ENCODE data around the gene LCN6. TPM values are rescaled to one million over a fixed set of nuclear protein-coding genes. Genes with fewer than 3 reads are reported as not detected.

LCN6 gene
- polyA plus RNA-seq, 4 donors, result 1.4 to 21.5 (median 2.2) TPM; not detected in 1

DNA sequence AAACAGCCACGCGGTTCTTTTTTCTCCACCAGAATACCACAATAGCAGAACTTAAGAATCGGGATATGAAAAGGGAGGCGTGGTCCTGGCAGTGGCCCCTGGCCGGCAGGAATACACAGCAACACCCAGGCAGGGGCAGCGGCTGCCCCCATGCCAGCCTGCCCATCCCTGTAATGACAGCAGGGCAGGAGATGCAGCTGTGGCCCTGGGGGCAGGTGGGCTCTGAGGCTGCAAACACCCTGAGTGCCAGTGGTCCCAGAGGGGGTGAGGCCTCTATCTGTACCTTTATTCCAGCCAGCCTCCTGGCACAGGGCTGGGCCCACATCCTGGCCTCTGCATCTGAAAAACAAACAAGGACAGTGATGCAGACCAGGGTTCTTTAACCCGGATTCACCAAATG, 23.6 kb downstream of the LCN6 start:
- Histone ChIP-seq H3K4me3 (ENCODE audit: low read depth in 1 of 3, low read length in 3 of 3) (no peak overlapping the region), H3K36me3 (ENCODE audit: control insufficient read depth in 3 of 3, insufficient read depth in 2 of 3, low read depth in 1 of 3, low read length in 3 of 3) (peaks cover 10 to 73% (median 20%) of the 10 kb centered on the region in 3 donors), H3K27me3 (ENCODE audit: control insufficient read depth in 3 of 3, insufficient read depth in 3 of 3, low read length in 3 of 3) (no peaks in the 10 kb centered on the region), H3K9me3 (ENCODE audit: control insufficient read depth in 2 of 2, insufficient read depth in 1 of 2, low read depth in 1 of 2, low read length in 1 of 2) (no peaks in the 10 kb centered on the region), H3K4me1 (ENCODE audit: control insufficient read depth in 3 of 3, insufficient read depth in 2 of 3, low read depth in 1 of 3, low read length in 2 of 3) (peaks cover 0 to 60% (median 3%) of the 10 kb centered on the region in 3 donors), H3K27ac (ENCODE audit: low read depth in 1 of 3, low read length in 2 of 3) (no peak overlapping the region)
- no peak for DNase-seq
- WGBS, 3 donors, result 81 to 86% (median 85%) methylated on average over 7 of the region's 7 CpGs
- FAIRE-seq, result no peak

DNA sequence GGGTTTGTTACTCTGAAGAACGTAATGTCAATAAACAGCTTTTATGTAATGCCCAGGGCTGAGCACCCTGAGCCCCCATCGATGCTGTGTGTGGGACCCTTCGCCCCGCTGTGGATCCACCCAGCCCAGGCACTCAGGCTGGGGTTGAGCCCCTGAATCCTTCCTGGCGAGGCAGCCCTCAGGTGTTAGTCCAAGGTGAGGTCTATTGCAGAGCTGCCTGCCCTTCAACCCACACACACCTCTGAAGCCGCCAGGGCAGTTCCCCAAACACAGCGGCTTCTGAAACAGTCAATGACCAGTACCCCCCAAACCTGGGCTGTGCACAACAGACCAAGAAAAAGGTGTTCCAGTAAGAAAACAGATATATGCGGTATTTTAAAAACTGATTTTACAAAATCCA, 24.3 kb downstream of the LCN6 start:
- H3K27ac ChIP-seq (ENCODE audit: low read depth in 1 of 3, low read length in 2 of 3), result no peak overlapping the region
- FAIRE-seq (no peak), DNase-seq (no peak)
- no peaks in the 10 kb centered on the region for H3K9me3 ChIP-seq (ENCODE audit: control insufficient read depth in 2 of 2, insufficient read depth in 1 of 2, low read depth in 1 of 2, low read length in 1 of 2)
- H3K27me3 ChIP-seq (ENCODE audit: control insufficient read depth in 3 of 3, insufficient read depth in 3 of 3, low read length in 3 of 3), result no peaks in the 10 kb centered on the region
- H3K36me3 ChIP-seq (ENCODE audit: control insufficient read depth in 3 of 3, insufficient read depth in 2 of 3, low read depth in 1 of 3, low read length in 3 of 3), result peaks cover 10 to 72% (median 20%) of the 10 kb centered on the region in 3 donors
- H3K4me1 ChIP-seq (ENCODE audit: control insufficient read depth in 3 of 3, insufficient read depth in 2 of 3, low read depth in 1 of 3, low read length in 2 of 3), result peaks cover 0 to 60% (median 3%) of the 10 kb centered on the region in 3 donors
- no peak overlapping the region for H3K4me3 ChIP-seq (ENCODE audit: low read depth in 1 of 3, low read length in 3 of 3)
- WGBS, 3 donors, result 92 to 94% (median 94%) methylated on average over 8 of the region's 8 CpGs

DNA sequence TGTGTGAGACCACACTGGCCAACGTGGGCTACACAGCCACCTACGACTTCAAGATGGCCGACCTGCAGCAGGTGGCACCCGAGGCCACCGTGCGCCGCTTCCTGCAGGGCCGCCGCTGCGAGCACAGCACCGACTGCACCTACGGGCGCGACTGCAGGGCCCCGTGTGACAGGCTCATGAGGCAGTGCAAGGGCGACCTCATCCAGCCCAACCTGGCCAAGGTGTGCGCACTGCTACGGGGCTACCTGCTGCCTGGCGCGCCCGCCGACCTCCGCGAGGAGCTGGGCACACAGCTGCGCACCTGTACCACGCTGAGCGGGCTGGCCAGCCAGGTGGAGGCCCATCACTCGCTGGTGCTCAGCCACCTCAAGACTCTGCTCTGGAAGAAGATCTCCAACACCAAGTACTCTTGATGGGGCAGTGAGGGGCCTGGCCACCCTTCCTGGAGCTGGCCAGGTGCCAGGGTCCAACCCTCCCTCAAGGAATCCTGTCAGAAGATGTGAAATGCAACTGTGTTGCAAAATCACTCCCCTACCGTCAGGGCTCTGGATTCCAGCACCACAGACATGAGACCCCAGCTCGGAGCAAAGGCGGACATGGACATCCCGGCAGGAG, 24.9 kb downstream of the LCN6 start:
- Histone ChIP-seq H3K9me3 (ENCODE audit: control insufficient read depth in 2 of 2, insufficient read depth in 1 of 2, low read depth in 1 of 2, low read length in 1 of 2) (no peaks in the 10 kb centered on the region), H3K27me3 (ENCODE audit: control insufficient read depth in 3 of 3, insufficient read depth in 3 of 3, low read length in 3 of 3) (no peaks in the 10 kb centered on the region), H3K4me1 (ENCODE audit: control insufficient read depth in 3 of 3, insufficient read depth in 2 of 3, low read depth in 1 of 3, low read length in 2 of 3) (peaks cover 0 to 57% (median 3%) of the 10 kb centered on the region in 3 donors), H3K36me3 (ENCODE audit: control insufficient read depth in 3 of 3, insufficient read depth in 2 of 3, low read depth in 1 of 3, low read length in 3 of 3) (peaks cover 10 to 71% (median 20%) of the 10 kb centered on the region in 3 donors), H3K4me3 (ENCODE audit: low read depth in 1 of 3, low read length in 3 of 3) (no peak overlapping the region), H3K27ac (ENCODE audit: low read depth in 1 of 3, low read length in 2 of 3) (no peak overlapping the region)
- no peak for DNase-seq
- 86 to 90% (median 89%) methylated on average over 22 to 32 of the region's 32 CpGs for WGBS, 3 donors
- FAIRE-seq, result no peak

DNA sequence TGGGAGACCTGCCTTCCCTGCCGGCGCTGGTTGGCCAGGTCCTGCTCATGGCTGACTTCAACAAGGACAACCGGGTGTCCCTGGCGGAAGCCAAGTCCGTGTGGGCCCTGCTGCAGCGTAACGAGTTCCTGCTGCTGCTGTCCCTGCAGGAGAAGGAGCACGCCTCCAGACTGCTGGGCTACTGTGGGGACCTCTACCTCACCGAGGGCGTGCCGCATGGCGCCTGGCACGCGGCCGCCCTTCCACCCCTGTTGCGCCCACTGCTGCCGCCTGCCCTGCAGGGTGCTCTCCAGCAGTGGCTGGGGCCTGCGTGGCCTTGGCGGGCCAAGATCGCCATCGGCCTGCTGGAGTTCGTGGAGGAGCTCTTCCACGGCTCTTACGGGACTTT, 25.4 kb downstream of the LCN6 start:
- Histone ChIP-seq H3K36me3 (ENCODE audit: control insufficient read depth in 3 of 3, insufficient read depth in 2 of 3, low read depth in 1 of 3, low read length in 3 of 3) (peaks cover 10 to 71% (median 20%) of the 10 kb centered on the region in 3 donors), H3K9me3 (ENCODE audit: control insufficient read depth in 2 of 2, insufficient read depth in 1 of 2, low read depth in 1 of 2, low read length in 1 of 2) (no peaks in the 10 kb centered on the region)
- no peak for DNase-seq

DNA sequence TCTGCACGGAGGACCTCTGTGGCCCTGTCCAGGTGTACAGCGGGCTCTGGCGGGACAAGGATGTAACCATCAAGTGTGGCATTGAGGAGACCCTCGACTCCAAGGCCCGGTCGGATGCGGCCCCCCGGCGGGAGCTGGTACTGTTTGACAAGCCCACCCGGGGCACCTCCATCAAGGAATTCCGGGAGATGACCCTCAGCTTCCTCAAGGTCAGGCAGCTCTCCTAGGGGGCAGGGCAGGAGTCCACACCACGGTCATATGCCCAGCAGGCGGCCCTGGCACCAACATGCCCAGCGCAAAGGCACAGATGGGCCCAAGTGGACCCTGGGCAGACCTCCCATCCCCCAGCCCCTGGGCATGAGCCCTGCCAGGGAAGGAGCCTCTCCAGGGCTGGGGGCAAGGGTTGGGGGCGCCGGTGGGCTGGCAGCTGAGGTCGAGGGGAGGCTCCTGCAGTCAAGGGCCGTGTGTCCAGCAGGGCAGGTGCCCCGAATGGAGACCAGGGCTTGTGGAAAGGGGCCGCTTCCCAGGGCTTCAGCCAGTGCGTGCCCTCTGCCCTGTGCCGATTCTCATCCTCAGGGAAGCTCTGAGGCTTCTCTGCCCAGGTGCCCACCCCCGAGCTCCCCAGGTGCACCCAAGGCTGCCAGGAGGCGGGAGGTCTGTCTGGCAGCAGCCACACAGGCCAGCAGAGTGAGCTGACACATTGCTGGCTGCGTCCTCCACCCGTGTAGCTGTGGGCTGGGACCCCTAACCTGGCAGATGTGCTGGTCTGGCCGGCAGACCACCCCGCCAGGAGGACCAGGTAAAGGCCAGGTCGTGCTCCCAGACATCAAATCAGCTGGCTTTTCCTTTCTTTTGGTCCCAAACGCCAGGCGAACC, 26.0 kb downstream of the LCN6 start:
- Histone ChIP-seq H3K4me1 (ENCODE audit: control insufficient read depth in 3 of 3, insufficient read depth in 2 of 3, low read depth in 1 of 3, low read length in 2 of 3) (peaks cover 0 to 57% (median 3%) of the 10 kb centered on the region in 3 donors), H3K4me3 (ENCODE audit: low read depth in 1 of 3, low read length in 3 of 3) (no peak overlapping the region), H3K36me3 (ENCODE audit: control insufficient read depth in 3 of 3, insufficient read depth in 2 of 3, low read depth in 1 of 3, low read length in 3 of 3) (peaks cover 10 to 71% (median 20%) of the 10 kb centered on the region in 3 donors), H3K27me3 (ENCODE audit: control insufficient read depth in 3 of 3, insufficient read depth in 3 of 3, low read length in 3 of 3) (no peaks in the 10 kb centered on the region), H3K27ac (ENCODE audit: low read depth in 1 of 3, low read length in 2 of 3) (no peak overlapping the region), H3K9me3 (ENCODE audit: control insufficient read depth in 2 of 2, insufficient read depth in 1 of 2, low read depth in 1 of 2, low read length in 1 of 2) (no peaks in the 10 kb centered on the region)
- FAIRE-seq, result no peak
- DNase-seq, result no peak
- 77 to 80% (median 77%) methylated on average over 28 to 31 of the region's 31 CpGs for WGBS, 3 donors

More for the DNA sequence above, 25.4 kb downstream of the LCN6 start:
- FAIRE-seq, result no peak
- Histone ChIP-seq H3K27ac (ENCODE audit: low read depth in 1 of 3, low read length in 2 of 3) (no peak overlapping the region), H3K4me3 (ENCODE audit: low read depth in 1 of 3, low read length in 3 of 3) (no peak overlapping the region), H3K4me1 (ENCODE audit: control insufficient read depth in 3 of 3, insufficient read depth in 2 of 3, low read depth in 1 of 3, low read length in 2 of 3) (peaks cover 0 to 57% (median 3%) of the 10 kb centered on the region in 3 donors), H3K27me3 (ENCODE audit: control insufficient read depth in 3 of 3, insufficient read depth in 3 of 3, low read length in 3 of 3) (no peaks in the 10 kb centered on the region)
- 82 to 88% (median 84%) methylated on average over 24 of the region's 24 CpGs for WGBS, 3 donors

DNA sequence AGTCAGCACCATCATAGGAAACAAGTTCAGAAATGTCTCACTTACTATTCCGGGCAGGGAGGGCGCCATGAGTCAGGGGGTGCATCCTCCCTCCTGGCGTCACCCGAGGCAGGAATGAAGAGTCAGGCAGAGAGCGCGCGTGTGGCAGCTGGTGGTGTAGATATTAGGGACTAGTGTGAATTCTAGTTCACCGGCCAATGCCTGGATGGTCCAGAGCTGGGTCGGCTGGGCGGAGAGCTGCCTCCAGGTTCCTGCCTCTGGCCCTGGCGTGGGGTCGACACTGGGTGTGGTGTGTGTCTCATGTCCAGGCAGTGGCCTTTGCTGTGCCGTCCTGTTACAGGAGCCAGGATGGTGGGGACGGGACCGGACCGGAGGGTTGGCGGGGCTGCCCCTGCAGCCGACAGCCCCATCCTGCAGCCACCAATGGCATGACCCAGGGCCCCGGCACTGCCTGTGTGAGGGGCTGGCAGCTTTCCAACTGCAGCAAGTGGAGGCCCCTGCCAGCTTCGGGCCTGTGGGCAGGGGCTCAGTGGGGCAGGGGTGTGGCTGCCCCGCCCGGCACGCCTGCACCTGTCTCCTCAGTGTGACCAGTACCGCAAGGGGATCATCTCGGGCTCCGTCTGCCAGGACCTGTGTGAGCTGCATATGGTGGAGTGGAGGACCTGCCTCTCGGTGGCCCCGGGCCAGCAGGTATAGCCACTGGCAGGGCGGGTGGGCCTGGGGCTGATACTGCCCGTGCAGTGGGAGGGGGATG, 26.8 kb downstream of the LCN6 start:
- Histone ChIP-seq H3K4me3 (ENCODE audit: low read depth in 1 of 3, low read length in 3 of 3) (no peak overlapping the region), H3K27ac (ENCODE audit: low read depth in 1 of 3, low read length in 2 of 3) (no peak overlapping the region), H3K27me3 (ENCODE audit: control insufficient read depth in 3 of 3, insufficient read depth in 3 of 3, low read length in 3 of 3) (peaks cover 0 to 2% (median 0%) of the 10 kb centered on the region in 3 donors), H3K9me3 (ENCODE audit: control insufficient read depth in 2 of 2, insufficient read depth in 1 of 2, low read depth in 1 of 2, low read length in 1 of 2) (no peaks in the 10 kb centered on the region), H3K4me1 (ENCODE audit: control insufficient read depth in 3 of 3, insufficient read depth in 2 of 3, low read depth in 1 of 3, low read length in 2 of 3) (peaks cover 0 to 52% (median 3%) of the 10 kb centered on the region in 3 donors), H3K36me3 (ENCODE audit: control insufficient read depth in 3 of 3, insufficient read depth in 2 of 3, low read depth in 1 of 3, low read length in 3 of 3) (peaks cover 10 to 66% (median 20%) of the 10 kb centered on the region in 3 donors)
- FAIRE-seq (no peak), DNase-seq (no peak)
- 62 to 66% (median 62%) methylated on average over 29 to 30 of the region's 30 CpGs for WGBS, 3 donors

DNA sequence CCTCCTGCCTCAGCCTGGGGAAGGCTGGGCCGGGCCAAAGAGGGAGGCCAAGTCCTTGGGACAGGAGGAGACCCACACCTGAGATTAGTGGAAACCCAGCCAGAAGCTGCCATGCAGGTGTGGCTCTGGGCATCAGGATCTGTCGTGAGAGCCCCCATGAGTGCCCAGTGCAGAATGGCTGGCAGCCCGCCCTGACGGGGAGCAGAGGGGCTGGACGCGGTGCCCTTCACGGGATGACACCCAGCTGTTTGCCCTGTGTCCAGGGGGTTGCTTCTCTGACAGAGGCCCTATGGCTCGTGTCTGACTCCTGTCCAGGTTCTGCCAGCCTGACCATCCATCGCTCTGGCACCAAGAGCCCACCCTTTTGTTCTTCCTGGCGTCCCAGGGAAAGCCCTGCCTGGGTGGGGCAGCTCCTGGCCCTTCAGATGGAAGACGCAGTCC, 27.4 kb downstream of the LCN6 start:
- no peaks in the 10 kb centered on the region for H3K9me3 ChIP-seq (ENCODE audit: control insufficient read depth in 2 of 2, insufficient read depth in 1 of 2, low read depth in 1 of 2, low read length in 1 of 2)
- peaks cover 10 to 60% (median 20%) of the 10 kb centered on the region in 3 donors for H3K36me3 ChIP-seq (ENCODE audit: control insufficient read depth in 3 of 3, insufficient read depth in 2 of 3, low read depth in 1 of 3, low read length in 3 of 3)
- peaks cover 0 to 46% (median 0%) of the 10 kb centered on the region in 3 donors for H3K4me1 ChIP-seq (ENCODE audit: control insufficient read depth in 3 of 3, insufficient read depth in 2 of 3, low read depth in 1 of 3, low read length in 2 of 3)
- 68 to 71% (median 69%) methylated on average over 11 of the region's 11 CpGs for WGBS, 3 donors
- FAIRE-seq (no peak), DNase-seq (no peak)
- H3K27me3 ChIP-seq (ENCODE audit: control insufficient read depth in 3 of 3, insufficient read depth in 3 of 3, low read length in 3 of 3), result peaks cover 0 to 2% (median 0%) of the 10 kb centered on the region in 3 donors
- H3K4me3 ChIP-seq (ENCODE audit: low read depth in 1 of 3, low read length in 3 of 3), result no peak overlapping the region
- peak overlapping the region in 1 of 3 donors; percentile 37 for H3K27ac ChIP-seq (ENCODE audit: low read depth in 1 of 3, low read length in 2 of 3)

Measured in small intestine (tissue), 7 donors.